HG03060 (cell line): Measurements from ENCODE around the gene AKR1C1.
"Not testable (repeated sequence)": the region's sequence is repeated elsewhere in the genome, so short reads cannot be mapped to it uniquely, and the experiment has no call there.

Experiments
- ATAC-seq: cut with Tn5 transposase; IDR thresholded peaks from one replicate; pipeline ENCODE4 v1.9.1; 2021; ENCODE audit warnings: low read depth, moderate number of reproducible peaks; ENCODE audit not compliant: unreplicated experiment

The AKR1C1 gene

DNA sequence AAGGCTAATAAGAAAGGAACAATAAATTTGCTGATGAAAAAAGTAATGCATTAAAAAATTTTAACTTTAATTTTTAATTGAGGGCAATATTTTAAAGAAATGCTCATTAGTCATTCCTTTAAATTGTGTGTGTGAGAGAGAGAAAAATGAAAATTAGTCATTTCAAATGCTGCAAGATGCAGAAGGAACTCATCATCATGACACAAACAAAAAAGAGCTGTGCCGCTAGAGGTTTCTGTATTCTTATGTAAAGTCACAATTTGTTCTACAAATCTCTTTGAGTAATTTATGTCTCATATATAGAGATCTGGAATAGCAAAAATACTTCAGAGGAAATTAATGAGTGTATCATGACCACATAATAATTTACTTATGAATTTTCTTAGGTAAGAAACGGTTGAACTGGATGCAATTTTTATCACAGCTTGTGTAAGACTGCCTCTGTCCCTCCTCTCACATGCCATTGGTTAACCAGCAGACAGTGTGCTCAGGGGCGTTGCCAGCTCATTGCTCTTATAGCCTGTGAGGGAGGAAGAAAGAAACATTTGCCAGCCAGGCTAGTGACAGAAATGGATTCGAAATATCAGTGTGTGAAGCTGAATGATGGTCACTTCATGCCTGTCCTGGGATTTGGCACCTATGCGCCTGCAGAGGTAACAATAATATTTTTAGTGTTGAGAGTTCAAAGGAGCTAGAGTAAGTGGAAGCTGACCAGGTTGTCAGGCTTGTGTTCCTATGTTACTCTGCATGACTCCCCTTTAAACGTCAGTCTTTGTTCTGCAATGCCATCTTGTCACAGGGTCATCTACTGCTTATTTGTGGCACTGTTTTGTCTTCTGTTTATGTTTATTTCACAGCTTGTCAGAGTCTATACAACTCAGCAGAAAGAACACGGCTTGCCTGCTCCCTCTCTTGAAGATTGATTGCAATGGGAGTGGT is at the start of gene AKR1C1:
AKR1C1 (plus strand) TSS at position 540 of the 939 bp plus-strand sequence; CDS start at position 570, 30 bp downstream.
- not testable (repeated sequence) for ATAC-seq

DNA sequence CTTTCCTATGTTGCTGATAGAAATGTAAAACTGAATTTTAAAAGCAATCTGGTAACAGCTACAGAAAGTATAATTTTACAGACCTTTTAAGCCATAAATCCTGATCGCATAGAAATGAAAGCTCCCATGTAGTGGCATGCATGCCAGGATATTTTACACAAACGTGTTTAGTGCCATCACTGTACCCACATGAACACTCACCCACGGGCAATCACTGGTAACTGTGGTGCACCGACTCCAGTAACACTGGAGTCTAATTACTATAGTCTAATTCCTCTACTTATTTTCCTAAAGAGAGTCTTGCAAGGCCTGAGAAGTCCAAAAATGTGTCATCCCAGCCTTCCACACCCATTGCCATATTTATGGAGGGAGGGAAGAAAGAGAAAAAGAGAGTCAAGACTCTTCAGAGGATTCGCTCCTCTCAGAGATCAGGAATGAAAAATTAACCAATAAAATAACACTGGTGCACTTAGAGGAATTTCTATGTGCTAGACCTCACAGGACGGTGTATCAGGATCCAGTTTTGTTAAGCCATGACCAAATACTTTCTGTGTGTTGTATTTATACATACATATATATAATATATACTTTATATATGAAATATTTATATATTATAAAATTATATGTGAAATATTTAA is 48.9 kb upstream of the AKR1C1 start:
- ATAC-seq: no peak

DNA sequence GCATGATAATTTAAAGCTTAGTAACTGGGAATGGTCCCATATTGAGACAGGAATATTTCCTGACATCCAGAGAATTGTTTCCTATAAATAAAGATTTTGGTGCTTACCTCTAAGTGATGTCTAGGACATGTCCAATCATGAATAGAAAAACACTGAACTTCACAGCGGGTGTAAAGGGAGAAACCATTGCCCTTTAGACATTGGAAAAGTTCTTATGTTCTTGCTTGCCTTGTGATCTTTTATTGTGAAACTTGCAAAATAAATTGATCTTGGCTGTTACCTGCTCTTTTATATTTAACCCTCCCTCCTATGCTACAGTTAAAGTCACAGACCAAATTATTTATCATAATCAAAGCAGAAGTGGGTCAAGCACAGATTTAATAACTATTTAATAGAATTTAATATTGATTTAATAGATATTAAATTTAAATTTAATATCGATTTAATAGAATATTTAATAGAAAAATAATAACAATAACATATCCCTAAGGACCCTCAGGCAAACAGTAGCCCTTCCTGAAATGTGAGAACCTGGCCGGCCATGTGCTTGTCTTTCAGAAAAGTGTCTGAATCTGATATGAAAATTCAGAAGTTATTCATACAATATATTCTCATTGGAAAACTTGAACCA is 47.0 kb upstream of the AKR1C1 start:
- no peak for ATAC-seq

DNA sequence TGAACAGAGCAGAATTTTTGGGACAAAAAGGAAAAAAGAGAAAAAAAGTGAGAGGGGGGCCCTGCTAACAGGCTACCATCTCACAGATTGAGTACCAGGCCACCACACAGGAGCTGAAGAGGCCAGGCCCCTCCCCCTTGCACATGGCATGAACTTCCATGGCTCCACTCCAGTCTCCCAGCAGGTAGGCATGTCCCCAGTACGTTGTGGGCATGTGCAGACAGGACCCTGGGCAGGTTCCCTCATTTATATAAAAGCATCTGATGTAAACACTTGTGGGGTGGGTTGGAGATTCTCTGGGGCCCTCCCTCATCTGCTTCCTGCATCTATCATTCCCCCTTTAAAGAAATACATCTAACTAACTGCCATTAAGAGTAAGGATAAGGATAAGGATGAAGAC is 45.0 kb upstream of the AKR1C1 start:
- ATAC-seq: no peak

DNA sequence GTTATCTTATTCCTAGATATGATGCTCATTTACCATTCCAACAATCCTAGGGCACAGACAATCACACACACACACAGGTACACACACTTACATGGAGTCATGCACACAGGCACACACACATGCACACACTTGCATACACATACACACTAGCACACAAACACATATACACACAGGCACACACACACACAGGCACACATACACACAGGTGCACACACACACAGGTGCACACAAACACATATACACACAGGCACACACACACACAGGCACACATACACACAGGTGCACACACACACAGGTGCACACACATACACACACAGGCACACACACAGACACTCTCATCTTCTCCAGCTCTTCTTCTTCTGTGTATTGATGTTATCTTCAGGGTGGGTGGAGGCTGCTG is 38.7 kb upstream of the AKR1C1 start:
- not testable (repeated sequence) for ATAC-seq

DNA sequence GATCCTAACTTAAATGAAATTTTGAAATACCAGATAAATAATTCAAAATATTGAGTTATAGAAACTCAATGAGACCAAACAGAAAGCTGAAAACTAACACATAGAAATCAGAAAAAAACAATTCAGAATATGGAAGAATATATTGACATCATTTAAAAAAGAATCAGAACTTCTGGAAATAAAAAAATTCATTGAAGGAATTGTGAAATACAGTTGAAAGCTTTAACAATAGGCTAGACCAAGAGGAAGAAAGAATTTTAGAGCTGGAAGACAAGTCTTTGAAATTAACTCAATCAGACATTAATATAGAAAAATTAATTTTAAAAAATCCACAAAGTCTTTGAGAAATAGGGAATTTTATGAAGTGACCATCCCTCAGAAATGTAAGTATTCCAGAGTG is 36.8 kb upstream of the AKR1C1 start:
- ATAC-seq: no peak

DNA sequence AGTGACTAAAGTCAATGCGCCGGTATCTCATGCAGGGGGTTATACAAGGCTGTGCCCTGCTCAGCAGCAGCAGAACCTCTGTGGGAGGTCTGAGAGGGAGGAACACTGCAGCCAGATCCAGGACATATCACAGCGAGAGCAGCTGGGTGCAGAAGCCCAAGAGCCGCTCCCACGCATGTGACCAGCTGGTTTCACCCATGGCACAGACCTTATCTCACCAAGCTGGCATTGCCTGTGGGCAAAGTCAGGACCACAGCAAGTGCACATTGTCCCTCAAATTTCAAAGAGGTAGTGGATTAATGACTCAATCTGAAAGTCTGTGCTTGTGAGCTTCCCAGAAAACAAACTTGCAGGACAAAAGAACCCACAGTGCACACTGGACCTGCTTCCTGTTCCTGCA is 31.6 kb upstream of the AKR1C1 start:
- no peak for ATAC-seq

DNA sequence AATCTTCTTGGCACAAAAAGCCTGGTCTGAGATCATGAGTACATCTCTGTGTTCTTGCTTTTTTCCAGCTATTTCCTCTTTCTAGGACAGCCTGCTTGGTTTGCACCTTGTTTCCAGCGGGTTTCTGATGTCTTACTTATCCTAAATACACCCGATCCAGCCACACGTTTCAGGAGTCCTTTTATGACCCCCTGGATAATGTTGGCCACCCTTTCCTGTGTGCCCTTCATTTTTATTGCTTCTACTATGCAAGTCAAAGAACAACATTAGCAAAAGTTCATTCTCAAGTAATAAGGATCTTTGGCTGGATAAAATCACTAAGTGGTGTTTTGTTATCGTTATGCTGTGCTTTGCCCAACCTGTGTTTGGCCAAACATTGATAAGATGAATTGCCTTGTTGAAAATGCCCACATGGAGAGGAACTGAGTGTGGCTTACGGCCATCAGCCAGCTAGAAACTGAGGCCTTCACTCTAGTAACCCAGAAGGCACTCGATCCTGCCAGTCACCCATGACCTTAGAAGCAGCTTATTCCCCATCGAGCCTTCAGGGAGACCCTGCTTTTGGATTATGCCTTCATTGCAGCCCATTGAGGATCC is 28.7 kb upstream of the AKR1C1 start:
- no peak for ATAC-seq

DNA sequence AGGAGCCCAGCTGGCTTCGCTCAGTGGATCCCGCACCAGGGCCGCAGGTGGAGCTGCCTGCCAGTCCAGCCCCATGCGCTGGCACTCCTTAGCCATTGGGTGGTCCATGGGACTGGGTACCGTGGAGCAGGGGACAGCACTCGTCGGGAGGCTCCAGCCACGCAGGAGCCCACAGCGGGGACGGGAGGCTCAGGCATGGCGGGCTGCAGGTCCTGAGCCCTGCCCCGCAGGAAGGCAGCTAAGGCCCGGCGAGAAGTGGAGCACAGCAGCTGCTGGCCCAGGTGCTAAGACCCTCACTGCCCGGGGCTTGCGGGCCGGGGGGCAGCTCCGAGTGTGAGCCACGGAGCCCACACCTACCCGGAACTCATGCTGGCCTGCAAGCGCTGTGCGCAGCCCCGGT is 25.9 kb upstream of the AKR1C1 start:
- ATAC-seq: no peak

DNA sequence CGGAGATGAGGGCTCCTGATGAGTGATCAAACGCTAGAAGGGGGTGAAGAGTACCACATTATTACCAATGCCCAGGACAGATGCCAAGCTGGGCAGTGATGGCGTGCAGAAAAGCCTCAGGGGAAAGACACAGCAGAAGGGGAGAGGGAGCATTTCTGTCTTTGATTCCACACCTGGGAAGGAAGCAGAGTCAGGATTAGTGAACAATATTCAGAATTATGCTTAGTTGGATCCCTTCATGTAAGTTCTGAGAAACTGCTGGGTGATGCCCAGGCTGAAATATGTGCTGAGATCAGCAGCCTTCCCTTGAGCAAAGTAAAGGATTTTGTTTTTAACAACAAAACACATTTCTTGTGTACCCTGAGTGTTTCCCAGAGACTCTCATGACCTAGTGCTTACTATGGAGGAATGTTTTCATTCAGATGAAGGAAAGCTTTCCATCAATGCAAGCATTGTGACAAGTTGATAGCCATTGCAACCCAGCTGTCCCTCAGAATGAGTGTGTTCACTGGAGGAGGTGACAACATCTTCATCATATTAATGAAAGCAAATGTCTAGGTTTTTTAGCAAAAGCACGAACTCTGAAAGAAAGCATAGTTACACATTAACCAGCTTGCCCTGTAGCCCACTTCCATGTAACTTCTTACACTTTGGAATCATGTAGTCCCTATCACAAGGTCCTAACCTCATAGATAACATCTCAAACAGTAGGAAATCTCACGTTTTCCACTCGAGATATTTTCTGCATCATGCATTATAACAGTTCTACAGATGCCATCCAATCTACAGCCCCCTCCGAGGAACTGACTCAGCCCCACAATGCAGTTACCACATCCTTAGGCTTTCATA is 23.8 kb upstream of the AKR1C1 start:
- no peak for ATAC-seq

DNA sequence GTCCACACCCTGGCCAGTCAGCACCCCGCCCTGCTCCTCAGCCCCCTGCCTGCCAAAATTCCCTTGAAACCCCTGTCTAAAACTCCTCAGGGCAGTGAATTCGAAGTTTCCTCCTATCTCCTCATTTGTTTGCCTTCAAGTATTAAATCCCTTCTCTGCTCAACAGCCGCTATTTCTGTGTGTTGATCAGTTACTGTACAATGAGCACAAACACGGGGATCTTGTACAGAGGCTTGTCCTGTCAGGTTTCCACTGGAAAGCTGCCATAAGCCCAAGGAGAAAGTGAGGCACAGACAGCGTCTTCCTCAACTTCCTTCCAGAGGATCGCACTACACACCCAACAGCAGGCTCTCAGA is 23.2 kb upstream of the AKR1C1 start:
- ATAC-seq: not testable (repeated sequence)

DNA sequence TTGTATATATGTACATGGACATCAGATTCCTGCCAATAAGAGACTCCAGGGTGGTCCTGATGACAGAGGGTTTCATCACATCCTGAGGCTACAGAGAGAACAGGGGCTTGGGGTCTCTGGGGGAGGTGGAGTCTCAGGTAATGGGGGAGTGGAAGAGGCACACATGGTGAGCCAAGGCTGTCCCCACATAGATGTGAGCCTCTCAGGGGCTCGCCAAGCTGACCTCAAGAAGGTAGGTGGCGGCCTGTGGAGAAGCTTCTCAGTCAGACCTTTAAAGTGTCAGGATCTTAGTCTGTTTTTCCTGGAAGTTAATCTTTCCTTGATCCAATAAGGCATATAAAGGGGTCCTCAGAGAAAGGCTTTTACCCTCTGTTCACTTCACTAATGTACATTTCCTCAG is 22.3 kb upstream of the AKR1C1 start:
- not testable (repeated sequence) for ATAC-seq

DNA sequence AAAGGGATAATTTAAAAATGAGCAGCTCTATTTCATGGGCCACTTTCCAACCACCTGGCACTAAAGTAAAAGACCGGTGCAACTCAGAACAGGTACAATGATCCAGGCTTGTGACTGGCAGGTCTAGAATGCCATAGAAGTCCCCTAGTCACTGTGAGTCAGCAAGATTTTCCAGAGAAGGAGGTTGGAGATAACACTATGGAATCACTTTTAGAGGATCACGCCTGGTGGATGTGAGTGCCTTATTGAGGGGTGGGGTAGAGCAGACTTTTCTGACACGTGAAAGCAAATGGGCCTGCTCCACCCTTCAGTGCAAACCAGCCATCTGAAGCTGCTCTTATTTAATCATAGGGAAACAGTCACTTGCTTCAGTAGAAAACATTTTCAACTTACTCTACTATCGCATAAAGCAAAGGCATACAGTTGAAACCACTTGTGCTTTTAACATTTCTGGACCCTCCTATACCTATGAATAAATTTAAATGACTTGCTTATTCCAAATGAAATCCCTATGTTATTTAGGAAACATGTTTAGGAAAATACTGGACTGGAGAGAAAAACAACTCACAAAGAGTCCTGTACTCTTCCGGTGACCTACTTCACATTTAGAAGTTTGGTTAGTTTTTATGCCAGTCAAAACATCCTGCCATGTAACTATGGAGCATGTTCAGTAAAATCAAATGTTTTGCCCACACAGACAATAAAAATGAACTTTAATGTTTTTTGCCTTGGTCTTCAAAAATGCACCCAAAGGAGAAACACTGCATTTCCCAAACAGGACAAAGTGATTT is 21.5 kb upstream of the AKR1C1 start:
- ATAC-seq: no peak

DNA sequence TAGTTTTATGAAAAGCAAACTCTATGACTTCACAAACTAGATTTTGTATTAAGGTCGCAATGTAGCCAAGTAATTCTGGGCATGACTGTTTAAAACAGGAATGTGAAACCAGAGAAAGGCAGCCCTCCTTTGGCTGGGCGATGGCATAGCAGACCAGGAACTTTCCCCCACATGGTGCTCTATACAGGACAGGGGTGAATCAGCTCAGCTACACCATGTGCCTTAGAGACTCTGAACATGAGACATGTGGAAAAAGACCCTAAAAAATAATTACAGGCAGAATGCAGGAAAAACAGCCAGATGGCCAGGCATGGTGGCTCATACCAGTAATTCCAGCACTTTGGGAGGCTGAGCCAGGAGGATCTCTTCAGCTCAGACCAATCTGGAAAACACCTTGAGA is 20.3 kb upstream of the AKR1C1 start:
- ATAC-seq: not testable (repeated sequence)

DNA sequence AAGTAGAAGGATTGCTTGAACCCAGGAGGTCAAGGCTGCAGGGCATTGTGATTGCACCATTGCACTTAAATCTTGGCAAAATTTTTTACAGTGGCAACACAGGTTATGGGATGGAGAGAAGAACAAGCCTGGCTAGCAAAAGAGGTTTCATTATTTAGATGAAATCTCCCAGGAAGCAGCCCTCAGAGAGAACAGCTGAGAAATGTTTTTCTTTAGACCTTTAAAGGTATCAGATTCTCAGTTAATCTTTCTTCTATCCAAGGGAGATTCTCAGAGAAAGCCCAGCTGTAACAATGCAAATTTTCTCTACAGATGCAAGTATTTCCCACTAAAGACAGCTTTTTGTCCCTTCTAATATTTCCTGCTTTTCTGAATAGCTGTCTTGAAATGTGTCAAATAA is 19.8 kb upstream of the AKR1C1 start:
- not testable (repeated sequence) for ATAC-seq

DNA sequence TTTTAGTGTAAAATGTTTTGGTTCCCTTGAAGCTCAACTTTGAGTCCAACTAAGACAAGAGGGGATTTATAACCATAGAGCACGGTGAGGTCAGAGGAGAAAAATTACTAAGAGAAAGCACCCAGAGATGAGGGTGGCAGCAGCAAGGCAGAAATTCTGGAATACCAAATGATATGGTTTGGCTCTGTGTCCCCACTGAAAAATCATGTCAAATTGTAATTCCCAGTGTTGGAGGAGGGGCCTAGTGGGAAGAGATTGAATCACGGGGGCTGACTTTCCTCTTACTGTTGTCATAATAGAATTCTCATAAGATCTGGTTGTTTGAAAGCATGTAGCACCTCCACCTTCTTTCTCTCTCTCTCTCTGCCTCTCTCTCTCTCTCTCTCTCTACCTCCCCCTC is 19.4 kb upstream of the AKR1C1 start:
- no peak for ATAC-seq

DNA sequence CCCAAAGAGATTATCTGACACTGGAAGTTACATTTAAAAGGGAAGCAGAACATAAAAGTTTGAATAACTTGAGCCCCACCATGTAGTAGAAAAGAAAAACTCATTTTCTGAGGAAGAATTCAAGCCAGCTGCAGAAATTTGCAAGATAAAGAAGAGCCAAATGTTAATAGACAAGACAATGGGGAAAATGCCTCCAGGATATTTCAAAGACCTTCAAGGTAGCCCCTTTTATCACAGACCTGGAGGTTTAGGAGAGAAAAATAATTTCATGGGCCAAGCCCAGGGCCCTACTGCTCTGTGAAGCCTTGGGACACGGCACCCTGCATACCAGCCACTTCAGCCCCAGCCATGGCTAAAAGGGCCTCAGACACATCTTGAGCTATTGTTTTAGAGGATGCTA is 18.4 kb upstream of the AKR1C1 start:
- ATAC-seq: no peak

DNA sequence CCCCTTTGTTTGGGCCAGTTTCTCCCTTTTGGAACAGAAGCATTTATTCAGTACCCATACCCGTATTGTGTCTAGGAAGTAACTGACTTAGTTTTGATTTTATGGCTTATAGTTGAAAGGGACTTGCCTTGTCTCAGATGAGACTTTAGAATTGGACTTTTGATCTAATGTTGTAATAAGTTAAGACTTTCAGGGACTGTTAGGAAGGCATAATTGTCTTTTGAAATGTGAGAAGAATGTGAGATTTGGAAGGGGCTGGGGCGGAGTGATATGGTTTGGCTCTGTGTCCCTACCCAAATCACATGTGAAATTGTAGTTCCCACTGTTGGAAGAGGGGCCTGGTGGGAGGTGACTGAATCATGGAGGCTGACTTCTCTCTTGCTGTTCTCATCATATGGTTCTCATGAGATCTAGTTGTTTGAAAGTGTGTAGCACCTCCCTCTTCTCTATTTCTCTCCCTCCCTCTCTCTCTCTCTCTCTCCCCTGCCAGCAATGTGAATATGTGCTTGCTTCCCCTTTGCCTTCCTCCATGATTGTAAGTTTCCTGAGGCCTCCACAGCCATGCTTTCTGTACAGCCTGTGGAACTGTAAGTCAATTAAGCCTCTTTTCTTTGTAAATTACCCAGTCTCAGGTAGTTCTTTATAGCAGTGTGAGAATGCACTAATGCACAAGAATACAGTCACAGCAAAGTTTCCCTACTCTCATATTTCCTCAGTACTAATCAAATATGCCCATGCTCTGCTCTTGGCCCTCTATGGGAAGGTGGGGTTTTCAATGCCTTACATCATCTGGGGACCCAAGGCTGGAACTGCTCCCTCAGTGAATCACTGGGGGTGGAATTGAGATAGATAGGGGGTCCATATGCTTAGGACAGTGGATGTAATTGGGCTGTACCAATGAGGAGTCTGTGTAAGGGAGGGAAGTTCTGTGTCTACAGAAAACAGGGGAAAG is 17.2 kb upstream of the AKR1C1 start:
- ATAC-seq: no peak
